Dendritic cell treated with granulocyte-macrophage colony-stimulating factor and Interleukin-4, amounts not matched to agents 40 ng/mL and 50 ng/mL, for 4 days (primary cell): Measurements from ENCODE around the gene KIF5A.

ENCODE experiments used
- H3K27ac Mint-ChIP-seq: one replicate; pipeline ENCODE4 v1.8.0; 2022; ENCODE audit warnings: mild to moderate bottlenecking, mixed read lengths
- H3K27me3 Mint-ChIP-seq: one replicate; pipeline ENCODE4 v1.8.0; 2022; ENCODE audit warnings: mild to moderate bottlenecking, mixed read lengths
- H3K36me3 Mint-ChIP-seq: one replicate; pipeline ENCODE4 v1.8.0; 2022; ENCODE audit warnings: low read depth, mixed read lengths
- H3K4me1 Mint-ChIP-seq: one replicate; pipeline ENCODE4 v1.8.0; 2022; ENCODE audit warnings: low read depth, mixed read lengths
- H3K4me3 Mint-ChIP-seq: one replicate; pipeline ENCODE4 v1.8.0; 2022; ENCODE audit warnings: mild to moderate bottlenecking, moderate library complexity, mixed read lengths
- H3K9me3 Mint-ChIP-seq: one replicate; pipeline ENCODE4 v1.8.0; 2022; ENCODE audit warnings: mixed read lengths
- intact Hi-C: fragments of 100-400 bp; cut with micrococcal nuclease; formaldehyde crosslinking; loops from one replicate; pipeline ENCODE4 v1.15.0; 2022

The KIF5A gene

DNA sequence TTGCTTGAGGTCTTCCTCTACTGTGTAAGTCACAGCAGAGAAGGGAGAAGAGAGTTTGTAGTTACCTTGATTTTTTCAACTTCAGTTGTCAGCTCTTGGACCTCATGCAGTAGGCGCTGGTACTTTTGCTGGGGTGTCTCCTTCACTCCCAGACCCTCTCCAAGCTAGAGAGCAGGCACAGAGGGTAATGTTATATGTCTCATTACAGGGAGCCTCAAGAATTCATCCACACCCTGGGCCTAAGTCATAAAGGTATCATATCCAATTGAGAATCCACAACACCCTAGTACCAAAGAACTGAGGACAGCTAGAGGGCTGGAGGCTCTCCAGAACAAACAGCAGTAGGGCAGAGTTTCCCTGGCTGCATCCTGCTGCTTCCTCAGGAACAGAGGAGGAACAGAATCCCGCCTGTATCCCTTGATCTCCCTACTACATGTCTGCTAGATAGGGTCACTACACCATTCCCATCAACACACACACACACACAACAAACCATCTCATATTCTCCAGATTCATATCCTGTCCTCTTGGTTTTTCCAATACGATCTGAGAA is 14.8 kb upstream of the KIF5A start:
- peaks cover 100% of the 10 kb centered on the region for H3K36me3 Mint-ChIP-seq
- H3K4me1 Mint-ChIP-seq = peaks cover 8% of the 10 kb centered on the region
- H3K27me3 Mint-ChIP-seq = no peaks in the 10 kb centered on the region
- H3K9me3 Mint-ChIP-seq = no peaks in the 10 kb centered on the region
- H3K4me3 Mint-ChIP-seq = no peak overlapping the region
- H3K27ac Mint-ChIP-seq = no peak overlapping the region
- intact Hi-C loops = no loop called here

DNA sequence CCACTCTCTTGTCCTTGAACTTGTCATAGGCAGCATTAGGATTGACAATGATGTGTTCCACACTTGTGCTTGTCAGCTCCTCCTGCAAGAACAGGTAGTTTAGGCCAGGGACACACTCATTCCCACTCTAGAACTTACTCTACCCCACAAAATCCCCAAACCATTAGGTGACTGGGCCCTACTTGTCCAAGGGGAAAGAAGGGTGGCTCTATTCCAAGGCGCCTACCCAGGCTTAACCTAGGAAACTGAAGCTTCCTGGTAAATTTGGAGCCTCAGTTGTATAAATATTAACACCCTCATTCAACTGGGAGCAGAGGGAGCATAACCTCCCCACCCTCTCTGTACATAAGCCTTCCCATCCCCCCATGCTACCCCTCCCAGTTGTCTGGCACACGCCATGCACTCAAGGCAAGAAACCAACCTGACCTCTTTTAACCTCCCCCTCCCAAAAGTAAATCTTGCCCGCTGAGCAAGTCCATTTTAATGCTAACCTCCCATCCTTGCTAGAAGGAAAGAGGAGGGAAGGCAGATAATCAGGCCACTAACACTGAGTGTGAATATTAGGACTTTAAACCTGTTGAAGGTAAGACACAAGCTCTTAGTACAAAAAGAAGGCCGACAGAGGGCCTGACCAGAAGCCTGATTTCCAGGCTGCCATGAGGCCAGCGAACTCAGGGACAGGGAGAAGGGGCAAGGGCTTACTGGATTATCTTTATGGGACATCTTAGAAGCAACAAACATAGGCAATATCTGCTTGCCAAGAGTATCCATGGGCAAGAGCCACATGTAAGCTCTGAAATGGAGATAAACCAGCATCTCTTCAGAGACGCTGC is 13.9 kb upstream of the KIF5A start:
- intact Hi-C loops = no loop called here
- Mint-ChIP-seq H3K27ac (no peak overlapping the region), H3K4me1 (peaks cover 8% of the 10 kb centered on the region)

DNA sequence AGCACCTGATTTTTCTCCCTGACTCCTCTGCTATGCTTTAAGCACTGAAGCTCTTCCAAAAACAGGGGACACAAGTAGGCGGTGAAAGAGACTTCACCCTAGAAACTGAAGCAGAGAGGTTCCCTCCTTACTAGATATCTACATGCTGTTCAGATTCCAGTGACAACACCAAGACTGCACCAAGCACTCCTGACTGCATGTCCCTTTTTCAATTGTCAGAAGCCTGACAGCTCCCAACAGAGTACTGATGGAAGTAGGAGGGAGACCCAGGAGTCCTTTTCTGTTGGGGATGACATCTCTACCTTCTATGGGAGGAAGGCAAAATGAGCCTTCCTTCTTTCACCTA is 13.3 kb upstream of the KIF5A start:
- Mint-ChIP-seq H3K27ac (no peak overlapping the region), H3K4me3 (no peak overlapping the region), H3K4me1 (peaks cover 8% of the 10 kb centered on the region), H3K27me3 (no peaks in the 10 kb centered on the region), H3K36me3 (peaks cover 100% of the 10 kb centered on the region), H3K9me3 (no peaks in the 10 kb centered on the region)
- intact Hi-C loops = no loop called here

More for the DNA sequence above, 13.9 kb upstream of the KIF5A start:
- no peak overlapping the region for H3K4me3 Mint-ChIP-seq
- no peaks in the 10 kb centered on the region for H3K27me3 Mint-ChIP-seq
- peaks cover 100% of the 10 kb centered on the region for H3K36me3 Mint-ChIP-seq
- H3K9me3 Mint-ChIP-seq = no peaks in the 10 kb centered on the region

DNA sequence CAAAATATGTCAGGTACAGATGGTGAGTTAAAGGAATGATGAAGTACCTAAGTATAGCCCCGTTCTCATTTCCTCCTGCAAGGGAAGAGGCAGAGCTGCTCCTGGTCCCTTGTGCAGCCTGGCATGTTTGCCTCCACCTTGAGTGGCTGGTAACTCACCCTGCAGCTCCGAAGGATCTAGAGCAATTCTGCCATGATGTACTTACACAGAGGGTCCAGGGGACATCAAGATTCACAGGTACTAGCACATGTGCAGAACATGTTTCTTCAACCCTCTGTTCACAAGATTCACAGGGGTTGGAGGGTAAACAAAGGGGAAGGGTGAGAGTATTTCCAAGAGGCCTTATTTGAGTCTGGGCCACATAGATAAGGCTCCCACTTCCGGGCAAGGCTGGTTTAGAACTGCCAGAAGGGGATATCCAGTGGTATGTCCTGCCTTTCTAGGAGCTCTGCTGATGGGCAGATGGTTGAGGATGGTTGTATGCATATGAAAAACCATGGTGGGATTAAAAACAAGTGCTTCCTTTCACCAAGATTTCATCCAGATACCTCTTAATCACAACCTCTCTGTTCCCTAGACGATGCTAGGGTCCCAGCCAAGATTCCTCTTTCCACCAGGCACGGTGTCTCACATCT is 10.6 kb upstream of the KIF5A start:
- peaks cover 92% of the 10 kb centered on the region for H3K36me3 Mint-ChIP-seq
- peaks cover 11% of the 10 kb centered on the region for H3K4me1 Mint-ChIP-seq
- intact Hi-C loops = no loop called here
- no peak overlapping the region for H3K27ac Mint-ChIP-seq
- H3K27me3 Mint-ChIP-seq = no peaks in the 10 kb centered on the region
- H3K9me3 Mint-ChIP-seq = no peaks in the 10 kb centered on the region
- no peak overlapping the region for H3K4me3 Mint-ChIP-seq

DNA sequence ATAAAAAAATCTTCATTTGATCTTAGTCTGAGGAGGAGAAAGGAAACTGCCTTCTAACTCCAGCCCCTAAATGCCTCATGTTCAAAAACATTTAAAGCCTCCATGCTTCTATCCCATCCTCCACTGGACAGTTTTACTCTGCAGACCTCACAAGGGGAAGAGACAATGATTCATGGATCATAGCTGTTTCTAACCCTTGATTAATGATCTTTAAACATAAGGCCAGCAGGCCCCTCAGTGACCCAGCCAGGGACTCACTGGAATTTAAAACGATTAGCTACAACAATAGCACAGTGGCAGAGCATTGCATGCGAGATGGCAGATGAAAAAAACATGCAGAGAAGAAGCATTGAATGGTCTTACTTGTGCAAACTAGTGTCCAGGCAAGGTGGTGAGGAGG is 8.8 kb upstream of the KIF5A start:
- no peak overlapping the region for H3K27ac Mint-ChIP-seq
- H3K4me3 Mint-ChIP-seq = no peak overlapping the region
- H3K9me3 Mint-ChIP-seq = no peaks in the 10 kb centered on the region
- intact Hi-C loops = no loop called here
- H3K27me3 Mint-ChIP-seq = no peaks in the 10 kb centered on the region
- H3K4me1 Mint-ChIP-seq = peaks cover 25% of the 10 kb centered on the region
- H3K36me3 Mint-ChIP-seq = peaks cover 85% of the 10 kb centered on the region

DNA sequence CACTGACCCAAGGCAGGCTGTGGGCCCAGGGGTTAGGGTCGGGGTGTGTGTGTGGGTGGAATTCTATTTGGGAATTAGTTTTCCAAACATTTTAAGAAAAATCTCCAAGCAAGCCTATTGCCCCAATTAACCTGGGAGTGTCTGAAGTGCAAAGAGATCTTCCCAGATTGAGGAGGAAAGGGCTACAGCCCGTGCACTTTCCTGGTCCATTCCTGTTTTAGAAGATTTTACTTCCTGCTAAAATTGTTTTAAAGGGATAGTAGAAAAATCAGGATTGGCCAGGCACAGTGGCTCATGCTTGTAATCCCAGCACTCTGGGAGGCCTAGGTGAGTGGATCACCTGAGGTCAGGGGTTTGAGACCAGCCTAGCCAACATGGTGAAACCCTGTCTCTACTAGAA is 8.1 kb upstream of the KIF5A start:
- Mint-ChIP-seq H3K4me1 (peaks cover 31% of the 10 kb centered on the region), H3K9me3 (no peaks in the 10 kb centered on the region)
- intact Hi-C loops = no loop called here

DNA sequence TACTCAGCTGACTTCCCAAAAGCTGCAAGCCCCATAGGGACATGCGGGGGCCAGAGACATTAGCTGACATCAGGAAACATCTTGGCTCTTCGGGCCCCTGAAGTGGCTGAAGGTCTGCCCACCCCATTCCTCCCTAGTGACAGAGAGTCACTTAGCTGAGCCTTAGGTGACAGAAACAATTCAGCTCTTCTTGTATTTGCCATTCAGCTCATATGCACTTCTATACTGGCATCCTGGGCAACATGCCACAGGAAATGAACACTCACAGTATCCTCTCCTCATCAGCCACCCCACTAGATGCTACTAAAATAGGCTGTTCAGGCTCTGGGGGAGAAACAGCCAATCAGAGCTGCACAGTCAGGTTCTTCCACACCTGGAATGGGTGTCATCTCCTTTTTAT is 6.3 kb upstream of the KIF5A start:
- Mint-ChIP-seq H3K27me3 (peaks cover 4% of the 10 kb centered on the region), H3K36me3 (peaks cover 69% of the 10 kb centered on the region), H3K9me3 (no peaks in the 10 kb centered on the region), H3K27ac (no peak overlapping the region), H3K4me3 (no peak overlapping the region), H3K4me1 (peaks cover 40% of the 10 kb centered on the region)
- intact Hi-C loops = no loop called here

More for the DNA sequence above, 8.1 kb upstream of the KIF5A start:
- Mint-ChIP-seq H3K27ac (no peak overlapping the region), H3K4me3 (no peak overlapping the region), H3K36me3 (peaks cover 84% of the 10 kb centered on the region), H3K27me3 (no peaks in the 10 kb centered on the region)

DNA sequence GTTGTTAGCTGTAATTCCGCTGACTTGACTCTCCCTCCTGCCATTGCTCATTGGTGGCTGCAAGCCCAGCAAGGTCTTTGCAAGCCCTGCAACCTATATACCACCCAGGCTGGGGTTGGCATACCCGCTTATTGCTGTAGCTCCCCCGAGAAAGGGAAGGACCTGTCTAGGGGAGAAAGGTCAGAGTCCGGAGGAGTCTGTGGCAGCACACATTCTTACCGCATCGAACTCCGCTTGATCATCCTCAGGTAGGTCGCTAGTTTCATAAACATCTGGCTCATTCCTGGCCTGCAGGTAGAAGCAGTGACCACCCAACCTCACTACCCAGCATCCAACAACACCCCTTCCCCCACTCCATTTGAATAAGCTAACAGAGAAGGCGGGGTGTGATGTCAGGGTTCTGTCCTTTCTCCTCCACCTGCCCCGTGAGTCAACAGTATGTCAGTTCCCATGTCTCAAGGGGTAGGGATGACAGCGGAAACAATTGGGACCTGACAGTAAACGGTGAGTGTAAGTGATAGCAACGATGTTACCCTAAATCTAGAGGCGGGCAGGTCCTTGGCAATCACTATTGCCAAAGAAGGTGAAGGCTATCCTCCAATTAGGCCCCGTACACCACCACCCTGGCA is 3.9 kb upstream of the KIF5A start:
- Mint-ChIP-seq H3K27ac (peak overlapping the region; percentile 91), H3K4me1 (peaks cover 57% of the 10 kb centered on the region), H3K27me3 (peaks cover 27% of the 10 kb centered on the region), H3K36me3 (peaks cover 45% of the 10 kb centered on the region), H3K9me3 (no peaks in the 10 kb centered on the region), H3K4me3 (peak overlapping the region; percentile 91)
- intact Hi-C loops = loop anchor here (5.0 kb wide), 1 partner anchor 206 kb away; the partner anchor contains the start of gene CDK4

DNA sequence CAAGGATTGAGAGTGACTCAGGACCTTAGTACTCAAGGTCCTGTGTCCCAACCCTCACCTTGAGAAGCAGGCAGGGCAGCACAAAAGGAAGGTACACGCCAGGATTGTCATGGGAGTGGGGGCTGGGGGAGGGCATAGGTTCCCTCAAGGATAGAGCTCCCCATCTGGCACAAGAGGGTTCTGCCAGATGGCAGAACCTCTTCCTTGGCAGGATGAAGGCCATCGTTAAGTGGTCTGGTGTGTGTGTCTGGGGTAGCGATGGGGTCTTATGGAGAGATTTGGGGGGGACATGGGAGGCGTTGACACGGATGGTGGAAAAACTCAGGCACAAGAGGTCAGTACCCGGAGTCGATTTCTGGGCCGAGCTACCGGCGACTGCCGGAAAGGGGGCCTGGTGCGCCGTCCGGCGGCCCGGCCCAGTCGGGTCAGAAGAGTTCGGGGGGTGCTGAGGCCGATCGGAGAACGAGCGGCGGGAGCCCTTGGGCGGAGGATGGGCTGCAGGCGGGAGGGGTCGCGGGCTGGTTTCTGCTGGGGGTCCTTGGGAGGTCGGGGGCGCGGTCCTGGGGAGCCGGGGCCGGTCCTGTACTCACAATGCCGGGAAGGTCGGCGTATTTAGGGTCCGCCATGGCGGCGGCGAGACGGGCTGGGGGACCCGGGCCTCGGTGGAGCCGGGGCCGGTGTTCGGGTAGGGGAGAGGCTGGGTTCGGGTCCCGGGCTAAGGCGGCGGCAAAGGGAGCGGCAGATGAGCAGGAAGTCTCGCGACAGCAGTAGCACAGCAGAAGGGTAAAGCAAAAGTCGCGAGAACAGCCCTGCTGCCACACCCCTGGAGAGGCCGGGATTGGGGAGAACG is 3.2 kb upstream of the KIF5A start, which contains the start of gene DCTN2:
Gene DCTN2 (minus strand): TSS at position 755 of the 850 bp plus-strand sequence. CDS start 129 bp downstream, at position 626.
- Mint-ChIP-seq H3K27me3 (peaks cover 34% of the 10 kb centered on the region), H3K4me1 (peaks cover 57% of the 10 kb centered on the region), H3K4me3 (peak within 1 kb of the TSS; percentile 91), H3K27ac (peak within 1 kb of the TSS; percentile 91), H3K9me3 (no peaks in the 10 kb centered on the region), H3K36me3 (peaks cover 38% of the 10 kb centered on the region)
- intact Hi-C loops = loop anchor here (1.0 to 5.0 kb wide), 3 partner anchors 23 to 206 kb away; partner anchors contain the start of gene CDK4

DNA sequence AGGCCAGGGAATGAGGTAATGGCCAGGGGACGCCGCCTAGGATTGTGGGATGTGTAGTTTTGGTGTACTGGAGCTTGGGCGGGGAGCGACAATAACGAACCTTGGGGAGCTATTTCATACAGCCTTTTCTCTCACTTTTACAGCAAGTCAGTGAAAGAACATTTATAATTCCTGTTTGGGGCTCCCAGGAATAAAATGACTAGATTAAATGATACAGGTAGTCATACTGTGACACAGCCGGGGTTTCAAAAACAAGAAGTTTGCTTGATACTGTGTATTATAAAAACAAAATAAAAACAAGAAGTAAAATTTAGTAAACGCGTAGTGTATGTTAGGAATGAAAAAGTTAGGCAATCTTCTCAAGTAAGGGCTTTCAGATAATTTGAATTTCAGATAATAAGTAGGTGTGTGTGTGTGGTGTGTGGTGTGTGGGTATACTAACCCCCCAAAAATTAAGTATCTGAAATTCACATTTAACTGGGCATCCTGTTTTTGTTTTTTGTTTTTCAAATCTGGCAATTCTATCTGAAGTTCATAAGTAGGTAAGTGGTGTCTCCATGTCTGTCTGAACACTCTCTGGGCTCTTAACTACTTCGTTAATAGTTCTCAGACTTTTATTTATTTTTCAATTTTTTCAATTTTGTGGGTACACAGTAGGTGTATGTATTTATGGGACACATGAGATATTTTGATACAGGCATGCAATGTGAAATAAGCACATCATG is 2.4 kb upstream of the KIF5A start:
- Mint-ChIP-seq H3K4me3 (peak overlapping the region; percentile 91), H3K27ac (peak overlapping the region; percentile 91), H3K4me1 (peaks cover 57% of the 10 kb centered on the region), H3K36me3 (peaks cover 30% of the 10 kb centered on the region), H3K9me3 (no peaks in the 10 kb centered on the region), H3K27me3 (peaks cover 38% of the 10 kb centered on the region)
- intact Hi-C loops = loop anchor here (1.0 to 5.0 kb wide), 3 partner anchors 24 to 205 kb away; partner anchors contain the start of gene CDK4

DNA sequence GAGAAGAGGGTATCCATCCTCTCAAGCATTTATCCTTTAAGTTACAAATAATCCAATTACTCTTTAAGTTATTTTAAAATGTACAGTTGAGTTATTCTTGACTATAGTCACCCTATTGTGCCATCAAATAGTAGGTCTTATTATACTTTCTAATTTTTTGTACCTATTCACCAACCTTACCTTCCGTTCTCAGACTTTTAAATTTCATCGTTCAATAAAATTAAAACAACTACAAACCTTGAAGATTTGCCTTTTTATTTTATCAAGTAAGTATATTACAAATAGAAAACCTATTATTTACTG is 1.9 kb upstream of the KIF5A start:
- H3K4me3 Mint-ChIP-seq = no peak overlapping the region
- H3K4me1 Mint-ChIP-seq = peaks cover 57% of the 10 kb centered on the region
- peaks cover 25% of the 10 kb centered on the region for H3K36me3 Mint-ChIP-seq
- no peaks in the 10 kb centered on the region for H3K9me3 Mint-ChIP-seq
- H3K27ac Mint-ChIP-seq = no peak overlapping the region
- intact Hi-C loops = loop anchor here (5.0 kb wide), 1 partner anchor 204 kb away; the partner anchor contains the start of gene CDK4
- peaks cover 41% of the 10 kb centered on the region for H3K27me3 Mint-ChIP-seq

DNA sequence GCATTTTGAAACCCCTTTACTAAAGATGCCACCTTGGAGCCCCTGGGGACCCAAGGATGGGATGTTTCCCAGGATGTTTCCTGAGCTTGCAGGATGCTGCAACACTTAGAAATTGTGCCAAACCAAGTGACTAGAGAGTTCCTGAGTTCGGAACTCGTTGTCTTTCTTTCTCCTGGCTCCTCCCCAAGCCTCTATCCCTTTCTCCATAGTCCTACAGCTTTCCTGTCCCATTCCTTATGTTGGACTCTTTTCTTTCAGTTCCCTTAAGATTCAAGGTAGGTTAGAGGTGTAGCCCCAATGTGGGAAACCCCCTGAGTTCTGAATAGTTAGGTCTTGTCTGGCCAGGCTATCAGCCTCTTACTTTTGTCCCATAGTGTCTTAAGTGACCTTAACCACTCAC is 1.4 kb upstream of the KIF5A start:
- H3K4me3 Mint-ChIP-seq = no peak overlapping the region
- H3K36me3 Mint-ChIP-seq = peaks cover 20% of the 10 kb centered on the region
- no peaks in the 10 kb centered on the region for H3K9me3 Mint-ChIP-seq
- H3K4me1 Mint-ChIP-seq = peaks cover 56% of the 10 kb centered on the region
- intact Hi-C loops = loop anchor here (5.0 kb wide), 1 partner anchor 204 kb away; the partner anchor contains the start of gene CDK4
- H3K27me3 Mint-ChIP-seq = peaks cover 44% of the 10 kb centered on the region
- no peak overlapping the region for H3K27ac Mint-ChIP-seq
